ENCODE measurements around the gene ZMYND15. TPM values are rescaled to one million over a fixed set of nuclear protein-coding genes. Genes with fewer than 3 reads are reported as not detected.
A peak's percentile ranks its signal among the peaks of the same experiment; 100 is the strongest.

The ZMYND15 gene
- total and polyA plus RNA-seq, 2 of the 13 experiments (the other 11 are each of a cell fraction or from before 2014, with no cell fraction given), result 0.24 to 2.7 TPM

DNA sequence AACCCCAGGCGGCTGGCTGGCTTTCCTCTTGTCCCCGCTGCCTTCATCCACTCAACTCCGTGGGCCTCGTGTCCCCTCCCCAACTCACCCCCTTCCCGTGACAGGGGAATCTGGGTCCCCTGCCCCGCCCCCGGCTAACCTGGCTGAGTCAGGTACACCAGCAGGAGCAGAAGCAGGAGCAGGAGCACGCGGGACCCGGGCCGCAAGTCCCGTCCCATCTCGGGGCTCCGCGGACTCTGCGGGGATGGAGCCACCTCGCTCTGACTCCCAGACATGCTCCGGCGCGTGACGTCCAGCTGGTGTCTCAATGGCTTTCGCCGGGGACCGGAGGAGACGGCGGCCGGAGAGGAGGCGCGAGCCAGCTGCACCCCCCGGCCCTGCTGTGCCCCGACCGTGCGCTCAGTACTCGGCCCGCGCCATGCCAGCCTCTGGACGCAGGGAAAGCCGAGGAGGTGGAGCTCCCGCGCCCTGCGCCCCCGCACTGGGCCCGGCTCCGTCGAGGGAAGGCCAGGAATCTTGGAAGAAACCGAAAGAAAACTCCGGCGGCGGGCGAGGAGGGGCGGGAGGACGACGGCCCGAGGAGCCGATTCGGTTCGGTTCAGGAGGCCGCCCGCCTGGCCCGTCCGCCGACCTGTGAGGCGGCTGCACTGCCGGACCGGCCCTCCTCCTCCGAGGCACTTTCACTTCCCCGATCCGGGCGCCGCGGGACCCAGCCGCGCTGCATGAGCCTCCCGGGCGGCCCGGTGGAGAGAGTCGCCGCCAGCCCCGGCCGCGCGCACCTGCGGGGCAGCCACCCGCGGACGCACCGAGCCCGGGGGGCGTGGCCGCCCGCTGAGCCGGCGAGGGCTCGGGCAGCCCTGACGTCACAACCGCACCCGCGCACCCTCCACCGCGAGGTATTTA is at the start of gene ZMYND15, which contains the start of gene CXCL16 (continued):
- TF ChIP-seq TBL1XR1 (IDR thresholded peaks at IDR 0.05; ENCODE audit: borderline replicate concordance, low read length, partially characterized antibody), result no peak
- TF ChIP-seq, protein P1, sequence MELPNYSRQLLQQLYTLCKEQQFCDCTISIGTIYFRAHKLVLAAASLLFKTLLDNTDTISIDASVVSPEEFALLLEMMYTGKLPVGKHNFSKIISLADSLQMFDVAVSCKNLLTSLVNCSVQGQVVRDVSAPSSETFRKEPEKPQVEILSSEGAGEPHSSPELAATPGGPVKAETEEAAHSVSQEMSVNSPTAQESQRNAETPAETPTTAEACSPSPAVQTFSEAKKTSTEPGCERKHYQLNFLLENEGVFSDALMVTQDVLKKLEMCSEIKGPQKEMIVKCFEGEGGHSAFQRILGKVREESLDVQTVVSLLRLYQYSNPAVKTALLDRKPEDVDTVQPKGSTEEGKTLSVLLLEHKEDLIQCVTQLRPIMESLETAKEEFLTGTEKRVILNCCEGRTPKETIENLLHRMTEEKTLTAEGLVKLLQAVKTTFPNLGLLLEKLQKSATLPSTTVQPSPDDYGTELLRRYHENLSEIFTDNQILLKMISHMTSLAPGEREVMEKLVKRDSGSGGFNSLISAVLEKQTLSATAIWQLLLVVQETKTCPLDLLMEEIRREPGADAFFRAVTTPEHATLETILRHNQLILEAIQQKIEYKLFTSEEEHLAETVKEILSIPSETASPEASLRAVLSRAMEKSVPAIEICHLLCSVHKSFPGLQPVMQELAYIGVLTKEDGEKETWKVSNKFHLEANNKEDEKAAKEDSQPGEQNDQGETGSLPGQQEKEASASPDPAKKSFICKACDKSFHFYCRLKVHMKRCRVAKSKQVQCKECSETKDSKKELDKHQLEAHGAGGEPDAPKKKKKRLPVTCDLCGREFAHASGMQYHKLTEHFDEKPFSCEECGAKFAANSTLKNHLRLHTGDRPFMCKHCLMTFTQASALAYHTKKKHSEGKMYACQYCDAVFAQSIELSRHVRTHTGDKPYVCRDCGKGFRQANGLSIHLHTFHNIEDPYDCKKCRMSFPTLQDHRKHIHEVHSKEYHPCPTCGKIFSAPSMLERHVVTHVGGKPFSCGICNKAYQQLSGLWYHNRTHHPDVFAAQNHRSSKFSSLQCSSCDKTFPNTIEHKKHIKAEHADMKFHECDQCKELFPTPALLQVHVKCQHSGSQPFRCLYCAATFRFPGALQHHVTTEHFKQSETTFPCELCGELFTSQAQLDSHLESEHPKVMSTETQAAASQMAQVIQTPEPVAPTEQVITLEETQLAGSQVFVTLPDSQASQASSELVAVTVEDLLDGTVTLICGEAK (IDR thresholded peaks at IDR 0.05), result no peak
- TF ChIP-seq, protein P1 (CRISPR knock-in tag; IDR thresholded peaks at IDR 0.05), result 0 out of 2 replicates have a peak, but pooled peaks have one; percentile 34
- TF ChIP-seq ZKSCAN1 (IDR thresholded peaks at IDR 0.05; ENCODE audit: low read length), result no peak
- TF ChIP-seq ZMAT3 (CRISPR knock-in tag; conservative IDR thresholded peaks at IDR 0.05), result 0 out of 2 replicates have a peak, but pooled peaks have one; percentile 37
- no peak for TF ChIP-seq MTA3 (CRISPR knock-in tag; IDR thresholded peaks at IDR 0.05)
- TF ChIP-seq ZNF546 (CRISPR knock-in tag; conservative IDR thresholded peaks at IDR 0.05), result no peak
- TF ChIP-seq, protein P2, sequence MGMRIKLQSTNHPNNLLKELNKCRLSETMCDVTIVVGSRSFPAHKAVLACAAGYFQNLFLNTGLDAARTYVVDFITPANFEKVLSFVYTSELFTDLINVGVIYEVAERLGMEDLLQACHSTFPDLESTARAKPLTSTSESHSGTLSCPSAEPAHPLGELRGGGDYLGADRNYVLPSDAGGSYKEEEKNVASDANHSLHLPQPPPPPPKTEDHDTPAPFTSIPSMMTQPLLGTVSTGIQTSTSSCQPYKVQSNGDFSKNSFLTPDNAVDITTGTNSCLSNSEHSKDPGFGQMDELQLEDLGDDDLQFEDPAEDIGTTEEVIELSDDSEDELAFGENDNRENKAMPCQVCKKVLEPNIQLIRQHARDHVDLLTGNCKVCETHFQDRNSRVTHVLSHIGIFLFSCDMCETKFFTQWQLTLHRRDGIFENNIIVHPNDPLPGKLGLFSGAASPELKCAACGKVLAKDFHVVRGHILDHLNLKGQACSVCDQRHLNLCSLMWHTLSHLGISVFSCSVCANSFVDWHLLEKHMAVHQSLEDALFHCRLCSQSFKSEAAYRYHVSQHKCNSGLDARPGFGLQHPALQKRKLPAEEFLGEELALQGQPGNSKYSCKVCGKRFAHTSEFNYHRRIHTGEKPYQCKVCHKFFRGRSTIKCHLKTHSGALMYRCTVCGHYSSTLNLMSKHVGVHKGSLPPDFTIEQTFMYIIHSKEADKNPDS (CRISPR knock-in tag; IDR thresholded peaks at IDR 0.05), result 0 out of 2 replicates have a peak, but pooled peaks have one; percentile 59
- no peak for TF ChIP-seq GPN1 (CRISPR knock-in tag; IDR thresholded peaks at IDR 0.05; ENCODE audit: borderline replicate concordance)
- TF ChIP-seq, protein P3, sequence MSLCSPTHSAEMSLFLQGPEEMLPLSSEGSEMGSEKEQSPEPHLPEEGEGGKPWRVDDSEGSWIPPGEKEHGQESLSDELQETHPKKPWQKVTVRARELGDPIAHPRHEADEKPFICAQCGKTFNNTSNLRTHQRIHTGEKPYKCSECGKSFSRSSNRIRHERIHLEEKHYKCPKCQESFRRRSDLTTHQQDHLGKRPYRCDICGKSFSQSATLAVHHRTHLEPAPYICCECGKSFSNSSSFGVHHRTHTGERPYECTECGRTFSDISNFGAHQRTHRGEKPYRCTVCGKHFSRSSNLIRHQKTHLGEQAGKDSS (CRISPR knock-in tag; IDR thresholded peaks at IDR 0.05; ENCODE audit: borderline replicate concordance, low read depth), result peak; percentile 68
- peak; percentile 53; the same call in 1 of the 2 replicates for TF ChIP-seq TFDP1 (CRISPR knock-in tag; IDR thresholded peaks at IDR 0.05; ENCODE audit: borderline replicate concordance)
